ENCODE data around the gene GSDME. TPM values are rescaled to one million over a fixed set of nuclear protein-coding genes. Genes with fewer than 3 reads are reported as not detected.

The GSDME gene
- total RNA-seq, 1 donor from 2014 or later, result 22.4 TPM

DNA sequence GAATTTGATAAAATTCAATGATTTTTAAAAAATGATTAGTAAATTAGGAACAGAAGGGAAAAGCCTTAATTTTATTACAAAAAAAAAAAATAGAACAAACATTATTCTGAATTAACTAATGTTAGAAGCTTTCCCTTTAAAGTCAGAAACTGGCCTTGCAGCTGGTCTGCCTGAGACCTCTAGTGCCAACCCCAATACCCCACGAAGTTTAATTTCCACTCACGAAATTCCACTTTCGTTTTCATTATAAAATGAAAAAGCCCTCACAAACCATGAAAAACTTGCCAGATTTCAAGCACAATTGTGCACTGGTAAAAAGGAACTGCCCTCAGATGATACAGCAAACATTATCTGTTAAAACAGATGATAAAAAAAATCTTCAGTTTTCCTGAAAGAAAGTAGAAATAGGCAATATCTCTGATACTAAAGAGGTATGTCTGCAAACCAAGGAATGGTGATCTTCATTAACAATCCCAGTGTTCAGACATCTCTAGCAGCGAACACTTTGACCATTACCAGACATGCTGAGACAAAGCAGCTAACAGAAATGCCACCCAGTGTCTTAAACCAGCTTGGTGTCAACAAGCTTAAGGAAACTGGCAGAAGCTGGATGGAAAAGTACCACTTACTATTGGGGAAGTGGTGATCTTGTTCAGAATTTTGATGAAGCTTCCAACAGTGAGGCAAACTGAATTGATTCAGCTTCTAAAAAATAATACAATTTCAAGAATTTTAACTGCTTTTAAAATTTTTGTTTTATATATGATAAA is 103.8 kb downstream of the GSDME start:
- DNase-seq (ENCODE audit: low spot score), result no peak

DNA sequence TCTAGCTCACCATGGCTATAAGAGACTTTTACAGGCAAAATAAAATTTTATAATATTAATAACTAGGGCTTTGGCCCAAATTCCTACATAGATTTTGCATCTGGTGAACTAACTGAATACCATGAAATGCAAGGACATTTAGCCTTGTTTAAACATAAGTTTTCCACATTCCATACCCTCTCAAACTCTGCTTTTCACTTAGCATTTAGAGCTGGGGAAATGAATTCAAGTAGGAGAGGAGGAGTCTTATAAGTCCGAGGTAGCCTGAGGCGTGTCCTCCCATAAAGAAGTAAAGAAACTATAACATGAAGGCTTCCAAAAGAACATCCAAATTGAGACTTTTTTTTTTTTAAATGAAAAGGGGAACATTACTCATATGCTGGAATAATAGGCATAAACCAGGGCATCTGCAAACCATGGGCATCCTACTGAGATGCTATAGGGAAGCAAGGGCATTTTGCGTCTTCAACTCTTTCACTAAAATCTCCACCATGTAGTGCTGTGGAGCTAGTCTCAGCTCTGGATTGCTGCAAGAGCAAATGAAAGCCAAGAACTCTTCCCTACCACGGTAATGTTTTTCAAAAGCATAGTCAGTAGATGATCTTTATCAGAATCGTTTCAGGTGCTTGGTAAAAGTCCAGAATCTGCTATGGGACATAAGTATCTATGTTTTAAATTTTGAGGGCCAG is 104.9 kb downstream of the GSDME start:
- DNase-seq (ENCODE audit: low spot score), result no peak

Other genes starting within 250 kb of the GSDME start
- gene PALS2, start 184.0 kb downstream of the GSDME start, total RNA-seq, result 19.8 TPM
- gene OSBPL3, start 222.7 kb upstream of the GSDME start, total RNA-seq, result 49.7 TPM

All from ureter (tissue), 1 donor.